OCI-LY7 (cell line): Measurements from ENCODE around the gene SH2D3A. TPM values are rescaled to one million over a fixed set of nuclear protein-coding genes. Genes with fewer than 3 reads are reported as not detected.

Experiments used
- BruUV-seq: library from RNA; stranded (reverse); fragments of 400-500 nt; replicated peaks from 2 replicates; lab custom pipeline; 2021; lab: Mats Ljungman, UMichigan
- CTCF ChIA-PET: fragments of 300-600 bp; sonication (Branson Sonifier 250); formaldehyde crosslinking; loops from one replicate; lab custom pipeline; 2022; ENCODE audit warnings: antibody characterized with exemption; ENCODE audit not compliant: unreplicated experiment; lab: Charles Lee
- POLR2A ChIA-PET: fragments of 300-600 bp; sonication (Branson Sonifier 250); formaldehyde crosslinking; loops from one replicate; lab custom pipeline; 2022; ENCODE audit warnings: antibody characterized with exemption; lab: Charles Lee
- DNase-seq: peaks from one replicate; pipeline ENCODE4 v3.0.0-alpha.2; 2015; ENCODE audit warnings: low spot score
- H2AFZ ChIP-seq: fragments of 200-600 bp; sonication (generic), shearing (Covaris generic); 2 replicates; pipeline ENCODE4 v1.6.1; 2014; ENCODE audit warnings: mild to moderate bottlenecking, antibody characterized with exemption, low read length, moderate library complexity
- H3K27ac ChIP-seq: fragments of 200-600 bp; sonication (generic); 2 replicates; pipeline ENCODE4 v1.5.1; 2014; ENCODE audit warnings: mixed run types, low read depth, mild to moderate bottlenecking, moderate library complexity, low read length, inconsistent platforms; ENCODE audit not compliant: poor library complexity, severe bottlenecking
- H3K36me3 ChIP-seq: fragments of 200-600 bp; sonication (generic); 2 replicates; pipeline ENCODE4 v1.6.1; 2014; ENCODE audit warnings: mild to moderate bottlenecking, antibody characterized with exemption, low read length, moderate library complexity, mixed read lengths; ENCODE audit not compliant: insufficient read depth
- H3K4me1 ChIP-seq: fragments of 200-600 bp; sonication (generic); 2 replicates; pipeline ENCODE4 v1.5.1; 2014; ENCODE audit warnings: mild to moderate bottlenecking, low read length; ENCODE audit not compliant: insufficient read depth, poor library complexity, severe bottlenecking
- H3K4me2 ChIP-seq: fragments of 200-600 bp; sonication (generic); 2 replicates; pipeline ENCODE4 v1.6.1; 2014; ENCODE audit warnings: mild to moderate bottlenecking, low read length
- H3K4me3 ChIP-seq: fragments of 200-600 bp; sonication (generic); 2 replicates; pipeline ENCODE4 v1.5.1; 2014; ENCODE audit warnings: mild to moderate bottlenecking, low read depth, low read length; ENCODE audit not compliant: poor library complexity, severe bottlenecking
- H3K79me2 ChIP-seq: fragments of 200-600 bp; sonication (generic); 2 replicates; pipeline ENCODE4 v1.6.1; 2016; ENCODE audit warnings: low read depth, mild to moderate bottlenecking, low read length, moderate library complexity, mixed read lengths; ENCODE audit not compliant: insufficient read depth
- H3K9me2 ChIP-seq: fragments of 200-600 bp; sonication (generic); 2 replicates; pipeline ENCODE4 v1.6.1; 2016; ENCODE audit warnings: mild to moderate bottlenecking, low read length, mixed read lengths; ENCODE audit not compliant: insufficient read depth
- H3K9me3 ChIP-seq: fragments of 200-600 bp; sonication (generic); 2 replicates; pipeline ENCODE4 v1.6.1; 2014; ENCODE audit warnings: mild to moderate bottlenecking, mixed run types, low read length, mixed read lengths
- H4K20me1 ChIP-seq: fragments of 200-600 bp; sonication (generic); 2 replicates; pipeline ENCODE4 v1.6.1; 2014; ENCODE audit warnings: mild to moderate bottlenecking, antibody characterized with exemption, low read length, moderate library complexity, mixed read lengths; ENCODE audit not compliant: insufficient read depth
- CTCF ChIP-seq: fragments of 200-600 bp; sonication (generic); conservative IDR thresholded peaks from 2 replicates; pipeline ENCODE4 v1.5.1; 2014; ENCODE audit warnings: mild to moderate bottlenecking, antibody characterized with exemption, low read length, moderate library complexity, mixed read lengths
- EZH2phosphoT487 ChIP-seq: fragments of 200-600 bp; sonication (generic); IDR thresholded peaks from 2 replicates; pipeline ENCODE4 v1.6.1; 2018; ENCODE audit warnings: low read depth, borderline replicate concordance, mild to moderate bottlenecking, mixed run types, antibody characterized with exemption, low read length, moderate library complexity, mixed read lengths
- intact Hi-C: fragments of 100-400 bp; cut with micrococcal nuclease; formaldehyde crosslinking; loops from one replicate; pipeline ENCODE4 v1.10.0; 2022; ENCODE audit not compliant: unreplicated experiment
- microRNA-seq: library from miRNA; unstranded; fragments of <30 nt; microRNA quantifications from one replicate; pipeline ENCODE4 v1.2.0, GENCODE V29; 2022; ENCODE audit warnings: borderline replicate concordance
- total RNA-seq, 2 experiments: library from RNA; depleted of rRNA in 1 of 2; stranded (reverse); fragments of >200 nt in 1 of 2; shearing (Covaris generic) in 1 of 2; gene quantifications; 2 replicates each; pipeline ENCODE4 v1.2.3, GENCODE V29; 2014 to 2022

Gene SH2D3A
- total RNA-seq, 2 experiments from 2014 or later: 7.8 to 13.3 TPM

GRCh38 chr19:6706633-6706958 is 60.6 kb downstream of the SH2D3A start:
- Histone ChIP-seq H3K4me2 (no peak overlapping the region), H4K20me1 (no peaks in the 10 kb centered on the region), H3K9me2 (no peaks in the 10 kb centered on the region), H3K27ac (no peak overlapping the region), H3K36me3 (no peaks in the 10 kb centered on the region), H3K9me3 (no peaks in the 10 kb centered on the region), H3K4me1 (no peaks in the 10 kb centered on the region), H3K4me3 (no peak overlapping the region), H3K79me2 (no peaks in the 10 kb centered on the region), H2AFZ (no peak overlapping the region)
- POLR2A ChIA-PET: no interaction called here
- intact Hi-C loops: no loop called here
- TF ChIP-seq EZH2phosphoT487: no peak
- no peak for TF ChIP-seq CTCF
- no peak for DNase-seq
- BruUV-seq: no TSS peak
- CTCF ChIA-PET: no interaction called here

GRCh38 chr19:6705931-6706632 is 61.2 kb downstream of the SH2D3A start:
- H3K4me1 ChIP-seq: no peaks in the 10 kb centered on the region
- intact Hi-C loops: no loop called here
- H3K9me2 ChIP-seq: no peaks in the 10 kb centered on the region
- H3K4me2 ChIP-seq: no peak overlapping the region
- H4K20me1 ChIP-seq: no peaks in the 10 kb centered on the region
- H3K27ac ChIP-seq: no peak overlapping the region
- POLR2A ChIA-PET: no interaction called here
- H3K4me3 ChIP-seq: no peak overlapping the region
- BruUV-seq: no TSS peak
- DNase-seq: no peak
- H2AFZ ChIP-seq: no peak overlapping the region
- H3K9me3 ChIP-seq: no peaks in the 10 kb centered on the region
- no peaks in the 10 kb centered on the region for H3K79me2 ChIP-seq
- CTCF ChIA-PET: no interaction called here
- TF ChIP-seq CTCF (no peak), EZH2phosphoT487 (no peak)
- no peaks in the 10 kb centered on the region for H3K36me3 ChIP-seq

Small RNA genes within 50 kb of the gene (microRNA-seq; reads per million reads assigned to microRNA genes)
- gene MIR6791: not detected

Other genes with a start within 250 kb of the SH2D3A start
- 18.1 and 22.3 TPM in 2 replicates for gene TNFSF9, start 236.4 kb downstream of the SH2D3A start, total RNA-seq (2014; rRNA removed; shearing (Covaris generic))
- gene TNFSF9, start 236.4 kb downstream of the SH2D3A start, total RNA-seq (2022): 16.1 and 20.9 TPM in 2 replicates
- 111 and 165 TPM in 2 replicates for gene CD70, start 176.3 kb downstream of the SH2D3A start, total RNA-seq (2014; rRNA removed; shearing (Covaris generic))
- 80.5 and 88.2 TPM in 2 replicates for gene CD70, start 176.3 kb downstream of the SH2D3A start, total RNA-seq (2022)
- 0.05 TPM in 1 of 2 replicates, not detected in the other for gene TNFSF14, start 97.3 kb downstream of the SH2D3A start, total RNA-seq (2014; rRNA removed; shearing (Covaris generic))
- not detected in 2 replicates for gene TNFSF14, start 97.3 kb downstream of the SH2D3A start, total RNA-seq (2022)
- gene C3, start 46.8 kb downstream of the SH2D3A start, total RNA-seq (2014; rRNA removed; shearing (Covaris generic)): 0.13 and 0.57 TPM in 2 replicates
- 0.74 TPM in 1 of 2 replicates, not detected in the other for gene C3, start 46.8 kb downstream of the SH2D3A start, total RNA-seq (2022)
- gene GPR108, start 29.9 kb downstream of the SH2D3A start, total RNA-seq (2014; rRNA removed; shearing (Covaris generic)): 77.5 and 88.3 TPM in 2 replicates
- gene GPR108, start 29.9 kb downstream of the SH2D3A start, total RNA-seq (2022): 63.2 and 73.2 TPM in 2 replicates
- gene TRIP10, start 27.8 kb downstream of the SH2D3A start, total RNA-seq (2014; rRNA removed; shearing (Covaris generic)): 16.1 and 22.2 TPM in 2 replicates
- gene TRIP10, start 27.8 kb downstream of the SH2D3A start, total RNA-seq (2022): 19.9 TPM in 2 replicates
- 76.1 and 90.7 TPM in 2 replicates for gene VAV1, start 5.3 kb upstream of the SH2D3A start, total RNA-seq (2014; rRNA removed; shearing (Covaris generic))
- 92.7 and 107 TPM in 2 replicates for gene VAV1, start 5.3 kb upstream of the SH2D3A start, total RNA-seq (2022)
- gene ADGRE1, start 120.1 kb upstream of the SH2D3A start, total RNA-seq (2014; rRNA removed; shearing (Covaris generic)): 0.08 TPM in 1 of 2 replicates, not detected in the other
- gene ADGRE1, start 120.1 kb upstream of the SH2D3A start, total RNA-seq (2022): 0.17 and 0.46 TPM in 2 replicates